Activated CD4-positive, alpha-beta T cell treated with anti-CD3 and anti-CD28 coated beads, Interleukin-2, amount 50 U/mL, for 16 hours (primary cell): ENCODE results near the gene FAM3A.
"Not testable (repeated sequence)": the region's sequence is repeated elsewhere in the genome, so short reads cannot be mapped to it uniquely, and the experiment has no call there.

ENCODE experiments used
- DNase-seq: peaks from one replicate; pipeline ENCODE4 v3.0.0-alpha.2; 2020

Gene FAM3A, protein sequence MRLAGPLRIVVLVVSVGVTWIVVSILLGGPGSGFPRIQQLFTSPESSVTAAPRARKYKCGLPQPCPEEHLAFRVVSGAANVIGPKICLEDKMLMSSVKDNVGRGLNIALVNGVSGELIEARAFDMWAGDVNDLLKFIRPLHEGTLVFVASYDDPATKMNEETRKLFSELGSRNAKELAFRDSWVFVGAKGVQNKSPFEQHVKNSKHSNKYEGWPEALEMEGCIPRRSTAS

DNA sequence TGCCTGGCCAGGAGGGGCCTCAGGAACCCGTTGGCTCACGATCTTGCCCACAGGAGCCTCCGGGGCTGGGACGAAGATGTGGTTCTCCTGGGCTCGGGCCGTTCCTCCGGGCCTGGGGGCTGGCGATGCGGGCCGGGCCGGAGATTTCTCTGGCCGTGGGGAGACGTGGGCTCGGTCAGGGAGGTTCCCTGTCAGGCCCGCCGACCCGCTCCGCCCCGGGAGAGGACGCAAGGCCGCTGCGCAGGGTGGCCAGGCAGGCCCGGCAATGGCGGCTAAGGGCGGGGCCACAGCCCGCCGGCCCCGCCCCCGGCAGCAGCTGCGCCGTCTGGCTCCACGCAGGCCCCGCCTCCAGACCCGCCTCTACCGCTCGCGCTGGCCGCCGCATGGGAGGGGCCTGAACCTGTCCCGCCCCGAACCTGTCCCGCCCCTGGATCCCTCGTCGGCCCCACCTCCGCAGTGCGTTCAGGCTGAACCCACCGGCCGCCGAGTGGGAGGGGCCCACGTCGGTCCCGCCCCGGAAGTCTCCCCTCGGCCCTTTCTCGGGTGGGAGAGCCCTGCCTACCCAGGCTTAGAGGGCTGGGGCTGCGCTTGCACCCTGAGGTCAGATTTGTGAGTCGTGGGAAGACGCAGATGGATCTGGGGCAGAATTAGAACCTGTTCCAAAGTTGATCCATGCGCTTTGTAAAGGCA, at the start of gene FAM3A:
TSS of gene FAM3A (minus strand) at position 267 of the 690 bp plus-strand sequence. CDS start 460 bp downstream, outside the sequence.
- peak; percentile 95 for DNase-seq

DNA sequence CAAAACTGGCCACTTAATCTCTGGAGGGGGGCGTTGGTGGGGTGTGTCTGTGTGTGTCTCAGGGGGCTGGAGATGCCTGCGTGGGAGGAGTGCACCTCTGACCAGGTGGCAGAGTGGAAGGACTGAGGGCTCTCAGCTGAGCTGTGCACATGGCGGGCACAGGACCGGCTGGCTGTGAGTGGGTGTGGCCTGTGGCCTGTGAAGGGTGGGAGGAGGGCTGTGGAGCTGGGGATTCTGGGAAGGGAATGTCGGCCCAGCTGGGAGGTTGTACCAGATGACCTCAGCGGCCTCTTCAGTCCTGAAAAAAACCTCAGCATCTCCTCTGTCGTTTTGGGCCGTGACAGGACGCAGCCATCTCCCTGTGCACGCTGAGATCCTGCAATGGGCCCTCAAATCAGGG, 46.3 kb upstream of the FAM3A start:
- not testable (repeated sequence) for DNase-seq

DNA sequence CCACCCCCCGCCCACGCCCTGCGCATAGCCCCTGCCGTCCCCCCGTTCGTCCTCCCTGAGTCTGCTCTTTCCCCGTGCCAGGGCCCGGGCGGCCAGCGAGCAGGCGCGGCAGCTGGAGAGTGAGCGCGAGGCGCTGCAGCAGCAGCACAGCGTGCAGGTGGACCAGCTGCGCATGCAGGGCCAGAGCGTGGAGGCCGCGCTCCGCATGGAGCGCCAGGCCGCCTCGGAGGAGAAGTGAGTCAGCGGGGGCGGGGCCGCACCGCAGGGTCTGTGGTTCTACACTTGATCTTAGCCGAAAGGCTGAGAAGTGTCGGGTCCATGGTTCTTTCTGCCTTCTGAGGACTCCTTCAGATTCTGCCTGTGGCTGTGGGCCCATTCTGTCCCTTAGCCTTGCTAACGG, 44.3 kb upstream of the FAM3A start:
- DNase-seq: not testable (repeated sequence)

DNA sequence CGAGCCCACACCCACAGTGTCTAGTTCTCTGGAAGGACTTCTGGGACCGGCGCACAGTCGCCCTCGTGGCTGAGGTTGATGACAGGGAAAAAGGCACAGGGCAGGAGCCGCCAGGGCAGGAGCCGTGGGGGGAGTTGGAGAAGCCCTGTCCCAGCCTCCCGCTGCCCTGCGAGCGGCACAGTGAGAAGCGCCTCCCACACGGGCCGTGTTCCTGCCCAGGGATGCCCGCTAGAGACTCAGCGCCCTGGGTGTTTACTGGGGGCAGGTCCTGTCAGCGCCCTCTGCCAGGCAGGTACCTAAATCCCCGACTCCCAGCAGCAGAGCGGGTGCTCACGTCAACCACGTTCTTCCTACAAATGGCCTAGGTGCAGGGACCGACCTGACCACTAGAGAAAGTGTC, 42.9 kb upstream of the FAM3A start:
- not testable (repeated sequence) for DNase-seq

DNA sequence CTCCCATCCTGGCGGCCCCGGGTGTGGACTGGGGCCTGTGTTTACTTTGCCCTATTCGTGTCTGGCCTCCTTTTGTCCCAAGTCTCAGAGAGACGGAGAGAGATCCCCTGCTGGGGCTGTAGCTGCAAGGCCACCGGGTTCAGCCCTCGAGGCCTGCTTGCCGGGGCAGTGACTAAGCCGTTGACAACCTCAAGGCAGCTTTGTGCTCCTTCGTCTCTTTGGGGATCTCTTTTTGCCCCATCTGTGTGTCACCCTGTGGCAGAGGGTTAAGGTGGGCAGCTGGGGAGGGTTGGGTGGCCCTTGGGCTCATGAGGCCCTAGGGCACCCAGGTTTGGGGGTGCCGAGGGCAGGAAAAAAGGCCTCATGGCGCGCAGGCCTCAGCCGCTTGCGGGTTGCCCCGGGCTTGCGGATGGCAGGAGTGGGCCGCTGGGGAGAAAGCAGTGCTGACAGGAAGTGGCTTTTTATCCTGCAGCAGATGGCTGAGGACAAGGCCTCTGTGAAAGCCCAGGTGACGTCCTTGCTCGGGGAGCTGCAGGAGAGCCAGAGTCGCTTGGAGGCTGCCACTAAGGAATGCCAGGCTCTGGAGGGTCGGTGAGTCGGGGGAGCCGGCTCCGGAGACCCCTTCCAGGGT, 42.1 kb upstream of the FAM3A start:
- not testable (repeated sequence) for DNase-seq

DNA sequence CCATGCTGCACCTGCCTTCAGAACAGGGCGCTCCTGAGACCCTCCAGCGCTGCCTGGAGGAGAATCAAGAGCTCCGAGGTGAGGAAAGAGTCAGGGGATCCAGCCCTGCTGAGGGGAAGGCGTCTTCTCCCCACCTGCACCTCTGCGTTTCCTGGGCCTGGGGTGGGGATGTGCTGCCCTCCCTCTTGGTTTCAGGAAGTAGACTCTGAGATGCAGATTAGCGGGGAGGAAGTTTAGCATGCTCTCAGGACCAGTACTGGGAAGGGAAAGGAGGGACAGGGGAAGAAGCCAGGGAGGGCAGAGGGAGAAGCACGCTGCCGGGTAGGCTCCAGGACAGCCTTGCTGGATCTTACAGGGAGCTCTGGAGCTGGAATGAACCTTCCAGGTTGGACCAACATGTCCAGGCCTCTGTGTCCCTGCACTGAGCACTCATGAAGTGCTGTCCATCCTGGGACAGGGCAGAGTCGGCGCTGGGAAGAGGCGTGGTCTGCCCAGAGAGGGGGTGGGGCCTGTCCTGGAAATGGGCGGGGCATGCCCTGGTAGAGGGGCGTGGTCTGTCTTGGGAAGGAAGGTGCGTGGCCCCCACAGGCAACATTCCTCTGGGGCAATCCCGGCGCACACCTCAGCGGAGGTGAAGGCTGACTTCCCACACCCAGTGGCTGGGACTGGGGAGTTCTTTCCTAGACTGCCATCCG, 36.2 kb upstream of the FAM3A start:
- not testable (repeated sequence) for DNase-seq

DNA sequence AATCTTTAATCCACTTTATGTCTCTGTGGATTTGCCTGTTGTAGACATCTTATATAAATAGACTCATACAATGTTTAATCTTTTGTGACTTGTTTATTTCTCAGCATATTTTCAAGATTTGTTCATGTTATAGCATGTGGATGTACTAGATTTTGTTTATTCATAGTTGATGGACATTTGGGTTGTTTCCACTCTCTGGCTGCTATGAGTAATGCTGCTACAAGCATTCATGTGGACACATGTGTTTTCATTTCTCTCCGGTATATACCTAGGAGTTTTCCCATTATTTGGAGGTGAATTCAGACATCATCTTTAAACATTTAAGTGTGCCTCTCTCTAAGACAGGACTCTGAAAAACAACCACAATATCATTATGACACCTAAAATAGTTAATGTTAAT, 33.7 kb upstream of the FAM3A start:
- DNase-seq: no peak

DNA sequence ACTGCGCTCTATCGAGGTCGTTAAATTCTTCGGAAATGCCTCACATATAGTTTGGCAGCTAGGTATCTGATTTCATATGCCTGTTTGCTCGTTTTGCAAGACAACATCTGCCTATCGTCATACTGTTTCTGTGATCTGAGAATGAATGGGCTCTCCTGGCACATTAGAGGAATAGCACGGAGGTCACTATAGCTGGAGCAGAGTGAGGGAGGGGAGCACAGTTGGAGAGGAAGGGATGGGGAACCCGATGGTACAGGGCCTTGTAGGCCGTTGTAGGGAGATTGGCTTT, 31.9 kb upstream of the FAM3A start:
- no peak for DNase-seq

DNA sequence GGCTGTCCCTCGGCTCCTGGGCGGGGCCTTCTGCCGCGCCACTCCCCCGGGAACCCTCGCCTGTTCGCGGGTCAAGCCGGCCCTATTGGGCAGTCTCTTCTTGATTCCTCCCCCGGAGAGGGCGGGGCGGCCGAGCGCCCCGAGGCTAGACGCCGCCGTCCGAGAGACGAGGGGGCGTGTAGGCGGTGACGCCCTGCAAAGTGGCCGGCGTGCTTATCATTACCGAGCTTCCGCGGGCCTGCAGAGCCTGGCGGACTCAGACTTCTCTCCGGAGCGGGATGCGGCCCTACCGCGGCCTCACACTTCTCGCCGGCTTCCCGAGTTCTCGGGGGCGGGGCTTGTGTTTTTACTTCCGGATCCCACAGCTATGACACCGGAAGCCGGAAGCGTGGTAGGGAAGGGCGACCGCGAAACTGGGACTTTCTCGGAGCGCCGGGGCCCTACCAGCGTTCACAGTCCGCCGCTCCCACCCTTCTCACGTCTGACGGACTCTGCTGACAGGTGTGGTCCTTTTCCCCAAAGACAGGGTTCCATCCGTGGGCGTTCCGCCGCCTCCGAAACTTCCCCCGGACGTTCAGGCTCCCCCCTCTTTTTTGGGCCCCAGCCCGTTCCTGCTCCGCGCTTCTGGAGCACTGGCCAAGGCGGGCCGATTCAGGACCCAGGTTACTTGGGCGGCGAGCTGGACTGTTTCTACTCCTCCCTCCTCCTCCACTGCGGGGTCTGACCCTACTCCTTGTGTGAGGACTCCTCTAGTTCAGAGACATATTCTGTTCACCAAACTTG, 31.4 kb upstream of the FAM3A start, which contains the start of gene IKBKG:
TSS of gene IKBKG (plus strand) at position 376 of the 783 bp plus-strand sequence. CDS start 4,383 bp downstream, outside the sequence.
- peak; percentile 92 for DNase-seq

DNA sequence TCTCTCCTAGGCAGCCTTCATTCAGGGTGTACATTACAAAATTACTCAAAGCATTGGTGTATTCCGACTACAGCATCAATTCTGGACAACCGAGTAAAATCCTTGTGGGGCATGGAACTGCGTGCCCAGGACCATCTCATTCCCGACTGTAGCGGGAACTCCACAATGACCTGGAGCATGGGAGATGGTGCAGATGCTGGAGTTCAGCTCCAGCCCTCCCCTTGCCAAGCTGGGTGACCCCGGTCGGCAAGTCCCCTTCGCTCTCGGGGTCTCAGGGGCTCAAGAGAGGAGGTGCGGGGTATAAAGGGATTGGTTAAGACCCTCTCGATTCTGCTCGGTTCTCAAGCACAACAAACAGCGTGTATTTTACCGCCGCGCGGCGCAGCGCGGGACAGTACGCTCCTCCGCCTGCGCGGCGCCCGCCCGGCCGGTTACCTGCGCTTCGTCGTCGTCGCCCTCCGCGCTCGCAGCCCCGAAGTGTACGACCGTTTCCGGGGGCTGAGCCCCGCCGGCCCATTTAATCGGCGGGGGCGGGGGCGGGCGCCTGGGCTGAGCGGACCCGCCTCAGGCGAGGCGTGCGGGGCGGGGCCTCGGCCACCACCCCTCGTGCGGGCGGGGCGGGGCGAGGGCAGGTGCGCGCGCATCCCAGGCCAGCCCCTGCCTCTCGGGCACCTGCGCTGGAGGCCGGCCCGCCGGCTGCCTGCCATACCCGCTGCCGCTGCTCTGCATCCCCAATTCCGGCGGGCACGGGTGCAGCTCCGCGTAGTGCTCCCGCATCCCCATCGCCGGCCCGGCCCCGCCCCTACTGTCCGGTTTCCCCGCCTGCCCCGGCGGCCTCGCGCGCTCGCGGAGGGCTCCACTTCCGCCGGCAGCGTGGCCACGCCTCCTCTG, 30.6 kb upstream of the FAM3A start, which contains the start of gene G6PD:
TSS of gene G6PD (minus strand) at position 493 of the 891 bp plus-strand sequence. CDS start 691 bp downstream, outside the sequence.
- peak; percentile 76 for DNase-seq

DNA sequence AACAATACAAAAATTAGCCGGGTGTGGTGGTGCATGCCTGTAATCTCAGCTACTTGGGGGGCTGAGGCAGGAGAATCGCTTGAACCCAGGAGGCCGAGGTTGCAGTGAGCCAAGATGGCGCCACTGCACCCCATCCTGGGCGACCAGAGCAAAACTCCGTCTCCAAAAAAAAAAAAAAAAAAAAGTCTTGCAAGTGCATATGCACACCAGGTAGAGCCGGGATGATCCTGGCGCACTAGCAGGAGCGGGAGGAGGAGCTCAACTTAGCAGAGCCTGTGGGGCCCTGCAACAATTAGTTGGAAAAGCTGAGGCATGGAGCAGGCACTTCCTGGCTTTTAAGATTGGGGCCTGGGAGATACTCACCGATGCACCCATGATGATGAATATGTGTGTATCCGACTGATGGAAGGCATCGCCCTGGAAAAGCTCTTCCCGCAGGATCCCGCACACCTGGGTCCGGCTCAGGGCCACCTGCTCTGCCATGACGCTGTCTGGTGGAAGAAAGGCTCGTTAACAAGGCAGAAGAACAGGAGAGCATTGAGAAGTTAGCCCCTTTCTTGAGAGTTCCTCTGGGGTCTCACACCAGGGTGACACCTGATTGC, 29.7 kb upstream of the FAM3A start:
- DNase-seq: no peak

DNA sequence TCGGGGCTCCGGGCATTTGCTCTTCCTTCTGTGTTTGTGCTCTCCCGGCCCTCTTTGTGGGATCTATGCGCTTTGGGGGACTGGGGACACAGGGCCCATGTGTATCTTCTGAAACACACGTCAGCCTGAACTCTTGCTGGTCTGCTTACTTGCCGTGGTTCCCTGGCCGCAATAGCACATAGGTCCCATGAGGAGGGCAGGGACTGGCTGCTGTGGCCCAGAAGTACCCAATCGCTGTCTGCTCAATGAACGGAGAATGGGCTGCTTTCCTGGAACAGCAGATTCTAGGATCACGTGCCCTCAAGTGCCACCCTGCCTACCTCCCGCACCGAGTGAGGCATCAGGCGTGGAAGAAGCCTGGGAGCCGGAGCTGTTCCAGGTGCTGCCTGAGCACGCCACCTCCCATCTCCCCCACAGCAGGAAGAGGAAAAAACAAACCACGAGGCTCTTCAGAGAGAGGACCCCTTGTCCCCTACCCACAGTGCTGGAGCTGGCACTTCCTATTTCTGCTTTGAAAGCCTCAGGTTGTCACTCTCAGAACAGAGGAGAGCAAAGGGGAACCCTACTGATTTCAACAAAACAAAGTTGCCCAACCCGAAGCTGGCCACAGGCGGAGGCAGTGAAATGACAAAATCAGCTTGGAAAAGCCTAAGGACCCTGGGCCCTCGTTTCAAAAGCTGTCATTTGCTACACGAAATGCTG, 26.8 kb upstream of the FAM3A start:
- DNase-seq: peak; percentile 47

DNA sequence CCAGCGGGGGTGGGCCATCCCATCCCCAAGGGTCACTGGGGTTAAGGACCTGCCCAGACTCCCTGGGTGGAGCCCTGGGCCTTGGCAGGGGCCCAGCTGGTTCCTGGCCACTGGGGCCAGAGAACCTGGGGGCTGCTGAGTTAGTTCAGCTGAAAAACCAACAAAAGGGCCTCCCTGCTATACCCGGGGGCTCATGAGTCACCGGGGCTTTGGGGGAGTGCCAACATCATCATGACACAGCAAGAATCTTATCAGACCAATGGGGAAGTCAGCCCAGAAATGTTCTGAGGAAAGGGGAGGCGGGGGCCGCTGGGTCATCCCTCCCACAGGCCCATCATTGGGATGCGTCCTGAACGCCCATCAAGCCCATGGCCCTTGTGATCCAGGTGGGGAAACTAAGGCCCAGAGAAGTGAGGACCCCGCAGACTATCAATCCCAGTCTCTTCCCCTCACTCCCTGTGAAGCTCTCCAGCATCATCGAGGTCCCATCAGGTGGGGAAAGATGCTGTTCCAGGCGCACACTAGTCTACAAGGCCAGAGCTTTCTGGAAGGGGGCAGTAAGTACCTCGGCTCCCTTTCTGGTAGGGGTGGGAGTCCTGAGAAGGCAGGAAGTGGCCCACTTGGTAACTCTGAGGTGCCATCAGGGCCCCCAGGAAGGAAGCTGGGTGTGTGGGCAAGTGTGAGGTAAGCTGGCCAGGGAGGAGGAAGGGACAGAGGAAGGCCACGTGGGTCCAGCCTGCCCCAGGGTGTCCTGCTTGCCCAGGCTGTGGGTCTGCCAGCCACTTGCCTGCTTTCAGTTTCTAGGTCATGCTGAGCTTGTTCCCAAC, 26.1 kb upstream of the FAM3A start:
- peak; percentile 51 for DNase-seq

DNA sequence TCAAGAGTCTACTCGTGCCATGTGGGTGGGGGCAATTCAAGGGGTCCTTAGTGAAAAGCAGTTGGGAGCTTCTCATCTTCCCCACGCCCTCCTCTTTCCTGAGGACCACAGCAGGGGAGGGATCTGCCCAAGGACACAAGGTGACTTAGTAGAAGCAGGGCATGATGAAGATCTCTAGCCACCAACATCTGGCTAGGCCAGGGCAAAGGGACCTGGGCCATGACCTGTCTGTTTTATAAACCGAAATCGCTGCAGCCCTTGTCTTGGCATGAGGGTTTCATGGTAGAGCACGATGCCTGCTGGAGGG, 25.5 kb upstream of the FAM3A start:
- DNase-seq: no peak

DNA sequence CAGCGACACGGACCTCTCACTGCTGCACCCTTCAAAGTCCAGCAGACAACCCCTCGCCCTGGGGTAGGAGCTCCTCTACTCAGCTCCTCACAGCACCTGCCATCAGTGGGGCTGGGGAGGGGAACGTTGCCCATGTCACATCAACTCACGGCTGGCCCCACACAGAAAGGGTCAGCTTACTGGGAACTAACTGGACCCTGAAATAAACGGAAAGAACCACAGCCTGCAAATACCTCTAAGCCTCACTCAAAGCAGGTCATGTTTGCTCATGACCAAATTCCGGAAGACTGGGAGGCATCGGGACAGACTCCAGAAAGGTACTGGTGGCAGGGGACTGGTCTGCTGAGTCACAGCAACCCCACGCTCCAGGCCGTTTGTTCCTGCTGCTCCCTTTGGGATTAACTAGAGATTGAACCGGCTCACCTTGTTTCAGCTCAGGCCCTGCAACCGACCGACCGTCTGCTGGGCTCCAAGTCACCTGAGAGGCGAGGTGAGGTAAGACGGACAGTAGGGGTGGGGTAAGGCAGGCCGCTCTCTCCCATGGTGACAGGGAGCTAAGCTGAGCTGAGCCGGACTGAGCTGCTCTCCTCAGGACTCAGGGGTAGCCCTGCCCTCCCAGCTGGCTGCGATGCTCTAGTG, 25.0 kb upstream of the FAM3A start:
- DNase-seq: no peak

DNA sequence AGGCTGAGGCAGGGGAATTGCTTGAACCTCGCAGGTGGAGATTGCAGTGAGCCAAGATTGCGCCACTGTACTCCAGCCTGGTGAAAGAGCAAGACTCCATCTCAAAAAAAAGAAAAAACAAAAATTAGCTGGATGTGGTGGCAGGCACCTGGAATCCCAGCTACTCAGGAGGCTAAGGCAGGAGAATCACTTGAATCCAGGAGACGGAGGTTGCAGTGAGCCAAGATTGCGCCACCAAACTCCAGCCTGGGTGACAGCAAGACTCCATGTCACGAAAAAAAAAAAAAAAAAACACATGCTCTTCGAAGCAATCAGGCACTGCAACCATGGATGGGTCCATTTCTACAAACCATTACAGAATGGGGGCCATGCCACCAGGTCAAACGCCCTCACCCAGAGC, 24.3 kb upstream of the FAM3A start:
- not testable (repeated sequence) for DNase-seq

DNA sequence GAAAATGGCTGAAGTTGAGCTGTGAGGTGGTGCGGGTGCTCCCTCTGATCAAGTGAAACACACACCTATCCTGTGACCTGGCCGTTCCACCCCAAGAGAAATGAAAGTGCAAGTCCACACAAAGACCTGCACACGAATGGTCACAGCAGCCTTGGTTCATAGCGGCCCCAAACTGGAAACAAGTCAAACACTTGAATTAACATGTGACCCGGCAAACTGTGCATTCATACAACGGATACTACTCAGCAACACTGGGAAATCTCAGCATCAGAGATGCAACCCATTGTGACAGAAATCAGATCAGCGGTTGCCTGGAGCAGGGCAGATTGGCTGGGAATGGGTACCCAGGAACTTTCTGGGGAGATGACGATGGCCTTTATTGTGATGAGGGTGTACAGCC, 23.0 kb upstream of the FAM3A start:
- DNase-seq: no peak

DNA sequence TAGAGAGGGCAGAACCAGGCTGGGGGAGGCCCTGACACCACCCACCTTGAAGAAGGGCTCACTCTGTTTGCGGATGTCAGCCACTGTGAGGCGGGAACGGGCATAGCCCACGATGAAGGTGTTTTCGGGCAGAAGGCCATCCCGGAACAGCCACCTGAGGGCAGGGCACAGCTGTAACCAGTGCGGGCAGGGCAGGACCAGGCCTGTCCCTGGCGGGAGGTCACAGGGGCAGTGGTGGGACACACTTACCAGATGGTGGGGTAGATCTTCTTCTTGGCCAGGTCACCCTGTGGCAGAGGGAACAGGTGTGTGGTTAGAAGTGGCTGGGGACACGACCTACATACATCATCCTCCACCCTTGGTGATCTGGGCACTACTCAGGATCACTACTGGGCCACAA, 19.9 kb upstream of the FAM3A start:
- DNase-seq: no peak
